ENCODE measurements around the gene EXOC6.
"Not testable (repeated sequence)": the region's sequence is repeated elsewhere in the genome, so short reads cannot be mapped to it uniquely, and the experiment has no call there.

The EXOC6 gene

DNA sequence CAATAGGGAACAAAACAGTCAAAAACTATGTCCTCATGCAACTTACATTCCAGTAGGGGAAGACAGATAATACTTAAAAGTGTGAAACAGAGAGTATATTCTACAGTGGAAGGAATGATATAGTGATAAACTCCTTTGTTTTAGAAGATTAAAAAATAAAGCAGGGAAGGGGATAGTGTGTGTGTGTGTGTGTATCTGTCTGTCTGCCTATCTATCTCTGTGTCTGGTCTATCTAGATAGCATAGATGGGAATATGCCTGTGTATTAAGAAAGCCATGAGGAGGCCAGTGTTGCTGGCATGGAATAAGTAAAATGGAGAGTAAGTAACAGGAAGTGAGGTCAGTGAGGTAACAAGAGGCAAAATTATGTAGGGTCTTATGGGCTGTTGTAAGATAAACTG lies 42.2 kb downstream of the EXOC6 start:
- no peak for DNase-seq

- no peak for DNase-seq
Observed at GRCh38 chr10:92891885-92892690, 43.8 kb downstream of the EXOC6 start.

GRCh38 chr10:92892691-92893054 lies 44.4 kb downstream of the EXOC6 start:
- no peak for DNase-seq

GRCh38 chr10:92894081-92894655 lies 45.8 kb downstream of the EXOC6 start:
- DNase-seq = no peak

DNA sequence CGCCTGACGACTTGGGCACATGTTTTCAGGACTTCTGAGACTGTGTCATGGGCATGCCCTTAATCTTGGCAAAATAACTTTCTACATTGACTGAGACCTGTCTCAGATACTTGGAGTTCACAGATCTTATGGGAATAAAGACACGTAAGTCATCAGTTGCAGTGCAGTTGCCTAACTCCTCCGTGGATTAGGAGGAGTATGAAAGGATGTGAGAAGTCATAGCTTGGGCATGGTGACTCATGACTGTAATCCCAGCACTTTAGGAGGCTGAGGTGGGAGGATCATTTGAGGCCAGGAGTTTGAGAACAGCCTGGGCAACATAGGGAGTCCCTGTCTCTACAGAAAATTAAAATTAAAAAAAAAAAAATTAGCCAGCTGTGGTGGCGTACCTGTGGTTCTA lies 49.6 kb downstream of the EXOC6 start:
- DNase-seq = no peak

- no peak for DNase-seq
Observed at GRCh38 chr10:92901819-92902251, 53.5 kb downstream of the EXOC6 start.

DNA sequence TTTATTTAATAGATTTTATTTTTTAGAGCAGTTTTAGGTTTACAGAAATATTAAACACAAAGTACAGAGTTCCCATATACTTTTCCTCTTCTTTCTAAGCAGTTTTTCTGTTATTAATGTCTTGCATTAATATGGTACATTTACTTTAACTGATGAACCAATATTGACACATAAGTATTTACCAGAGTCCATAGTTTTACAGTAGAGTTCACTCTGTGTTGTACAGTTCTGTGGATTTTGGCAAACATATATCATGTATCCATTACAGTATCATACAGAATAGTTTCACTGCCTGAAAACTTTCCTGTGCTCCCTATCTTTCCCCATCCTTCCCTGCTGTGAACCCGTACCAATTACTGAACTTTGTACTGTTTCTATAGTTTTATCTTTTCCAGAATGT lies 55.3 kb downstream of the EXOC6 start:
- DNase-seq = no peak

GRCh38 chr10:92907280-92907679 lies 59.0 kb downstream of the EXOC6 start:
- no peak for DNase-seq

GRCh38 chr10:92912631-92913030 lies 64.3 kb downstream of the EXOC6 start:
- not testable (repeated sequence) for DNase-seq

- DNase-seq = no peak
Observed at GRCh38 chr10:92913973-92914372, 65.7 kb downstream of the EXOC6 start.

- peak; percentile 40 to 56 for DNase-seq
Observed at GRCh38 chr10:92914478-92915325, 66.4 kb downstream of the EXOC6 start.

GRCh38 chr10:92915892-92916291 lies 67.6 kb downstream of the EXOC6 start:
- no peak for DNase-seq

DNA sequence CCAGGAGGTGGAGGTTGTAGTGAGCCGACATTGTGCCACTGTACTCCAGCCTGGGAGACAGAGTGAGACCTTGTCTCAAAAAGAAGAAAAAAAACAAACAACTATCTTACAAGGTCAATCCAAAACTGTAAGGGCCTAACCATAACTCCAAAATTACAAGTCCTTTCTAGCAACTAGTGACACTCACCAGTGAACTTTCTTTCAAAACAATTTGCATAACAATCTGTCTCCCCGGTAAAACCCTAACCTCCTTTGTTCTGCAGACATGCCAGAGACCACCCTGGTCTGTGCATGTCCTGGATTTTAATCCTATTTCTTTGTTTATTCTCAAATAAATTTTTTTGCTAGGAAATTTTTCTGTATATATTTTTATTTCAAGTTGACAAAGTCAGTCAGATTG lies 68.1 kb downstream of the EXOC6 start:
- DNase-seq = no peak

DNA sequence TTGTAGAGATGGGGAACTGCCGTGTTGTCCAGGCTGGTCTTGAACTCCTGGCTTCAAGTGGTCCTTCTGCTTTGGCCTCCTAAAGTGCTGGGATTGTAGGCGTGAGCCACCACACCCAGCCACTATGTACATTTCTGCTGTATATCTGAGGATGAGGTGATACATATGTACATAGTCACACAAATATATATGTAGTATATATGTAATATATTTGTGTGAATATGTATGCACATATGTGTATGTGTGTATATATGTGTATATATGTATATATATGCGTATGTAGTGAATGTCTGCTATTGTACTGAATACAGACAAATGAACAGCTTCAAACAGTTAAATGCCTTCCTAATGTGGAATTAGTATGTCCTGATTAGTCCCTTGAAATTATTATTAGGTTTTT lies 70.3 kb downstream of the EXOC6 start:
- no peak for DNase-seq

DNA sequence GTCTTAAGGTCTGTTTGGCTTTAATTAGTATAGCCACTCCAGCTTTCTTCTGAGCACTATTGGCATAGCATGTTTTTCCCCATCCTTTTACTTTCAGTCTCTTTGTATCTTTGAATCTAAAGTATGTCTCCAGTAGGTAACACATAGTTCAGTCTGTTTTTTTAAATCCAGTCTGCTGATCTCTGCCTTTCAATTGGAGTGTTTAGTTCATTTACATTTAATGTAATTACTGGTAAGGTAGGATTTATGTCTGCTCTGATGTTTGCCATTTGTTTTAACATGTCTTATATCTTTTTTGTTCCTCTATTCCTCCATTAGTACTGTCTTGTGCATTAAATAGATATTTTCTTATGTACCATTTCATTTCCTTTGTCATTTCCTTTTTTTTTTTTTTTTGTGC lies 72.5 kb downstream of the EXOC6 start:
- no peak for DNase-seq

GRCh38 chr10:92923416-92923815 lies 75.1 kb downstream of the EXOC6 start:
- DNase-seq = no peak

GRCh38 chr10:92929896-92930295 lies 81.6 kb downstream of the EXOC6 start:
- DNase-seq = no peak

GRCh38 chr10:92931597-92931996 lies 83.3 kb downstream of the EXOC6 start:
- no peak for DNase-seq

DNA sequence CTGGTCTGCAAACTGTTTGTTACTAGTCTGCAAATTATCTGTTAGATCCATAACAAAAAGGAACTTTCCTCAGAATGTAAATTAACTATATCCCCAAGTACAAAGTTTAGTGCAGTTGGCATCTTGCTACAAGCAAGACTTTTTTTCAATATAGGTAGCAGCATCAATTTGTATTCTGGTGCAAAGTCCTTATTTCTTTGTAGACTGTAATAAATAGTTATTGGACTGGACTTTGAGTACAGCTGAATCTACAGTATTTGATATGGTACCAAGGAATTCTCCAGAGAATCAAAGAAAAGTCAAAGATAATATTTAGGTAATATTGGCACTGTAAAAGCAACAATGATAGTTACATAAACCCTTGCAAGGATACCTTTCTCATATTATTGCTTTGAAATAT lies 89.6 kb downstream of the EXOC6 start:
- no peak for DNase-seq

- no peak for DNase-seq
Observed at GRCh38 chr10:92938841-92939240, 90.5 kb downstream of the EXOC6 start.

DNA sequence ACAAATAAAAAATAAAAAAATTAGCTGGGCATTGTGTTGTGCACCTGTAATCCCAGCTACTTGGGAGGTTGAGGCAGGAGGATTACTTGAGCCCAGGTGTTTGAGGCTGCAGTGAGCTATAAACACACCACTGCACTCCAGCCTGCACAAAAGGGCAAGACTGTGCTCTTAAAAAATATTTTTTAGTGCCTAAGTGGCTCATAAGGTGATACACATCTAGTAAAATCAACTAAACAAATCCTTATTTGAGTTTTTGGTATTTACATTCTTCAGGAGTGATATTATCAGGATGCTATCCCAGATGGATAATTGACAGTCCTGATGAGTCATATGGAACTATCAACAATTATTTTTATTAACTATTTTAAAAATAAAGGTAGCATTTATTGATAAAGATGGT lies 93.9 kb downstream of the EXOC6 start:
- DNase-seq = no peak

DNA sequence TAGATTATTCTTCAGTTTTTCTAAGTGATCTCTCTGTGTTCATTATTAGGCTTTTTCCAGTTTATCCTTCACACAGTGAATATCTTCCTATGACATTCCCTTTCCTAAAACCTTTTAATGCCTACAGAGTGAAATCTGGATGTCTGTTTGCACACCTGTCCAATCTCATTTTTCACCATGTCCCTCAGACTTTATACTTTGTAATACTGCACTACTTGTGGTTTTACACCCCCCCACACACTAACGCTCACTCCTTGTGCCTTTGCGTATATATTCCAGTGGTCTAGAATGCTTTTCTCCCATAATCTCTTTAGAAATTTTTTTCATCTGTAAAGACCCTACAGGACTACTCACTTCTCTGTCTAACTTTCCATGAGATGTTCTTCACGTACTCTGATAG lies 98.2 kb downstream of the EXOC6 start:
- no peak for DNase-seq

DNA sequence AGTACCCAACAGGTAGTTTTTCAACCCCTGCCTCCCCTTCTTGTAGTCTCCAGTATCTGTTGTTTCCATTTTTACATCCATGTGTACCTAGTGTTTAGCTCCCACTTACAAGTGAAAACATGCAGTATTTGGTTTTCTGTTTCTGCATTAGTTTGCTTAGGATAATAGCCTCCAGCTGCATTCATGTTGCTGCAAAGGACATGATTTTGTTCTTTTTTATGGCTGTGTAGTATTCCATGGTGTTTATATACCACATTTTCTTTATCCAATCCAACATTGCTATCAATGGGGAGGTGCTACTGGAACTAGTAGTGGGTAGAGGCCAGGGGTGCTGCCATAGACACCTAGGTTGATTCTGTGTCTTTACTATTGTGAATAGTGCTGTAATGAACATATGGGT lies 104.3 kb downstream of the EXOC6 start:
- DNase-seq = not testable (repeated sequence)
